Measurements from ENCODE around the gene CBLIF.

Gene CBLIF

GRCh38 chr11:59792507-59792906 is 52.8 kb downstream of the CBLIF start:
- no peak for TF ChIP-seq CTCF (conservative IDR thresholded peaks at IDR 0.05)
- H3K27ac ChIP-seq: no peak overlapping the region

DNA sequence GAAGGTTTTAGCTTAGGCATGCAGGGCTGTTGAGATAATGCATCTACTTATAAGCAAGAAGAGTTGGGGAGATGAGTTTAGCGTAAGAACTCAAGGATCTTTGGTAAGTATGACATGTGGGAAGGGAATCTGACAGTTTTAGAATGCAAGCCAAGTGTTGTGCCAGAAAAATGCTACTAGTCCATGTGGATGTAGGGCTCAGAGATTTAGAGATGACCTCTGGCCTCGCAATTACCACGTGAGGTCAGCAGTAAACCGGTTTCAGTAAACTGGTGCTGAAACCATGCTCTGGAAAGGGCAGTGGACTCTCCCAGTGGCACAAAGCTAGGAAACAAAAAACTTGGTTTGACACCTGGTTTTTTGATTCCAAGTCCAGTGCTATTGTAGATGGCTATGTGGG is 53.7 kb downstream of the CBLIF start:
- no peak overlapping the region for H3K27ac ChIP-seq
- no peak for TF ChIP-seq CTCF (conservative IDR thresholded peaks at IDR 0.05)

DNA sequence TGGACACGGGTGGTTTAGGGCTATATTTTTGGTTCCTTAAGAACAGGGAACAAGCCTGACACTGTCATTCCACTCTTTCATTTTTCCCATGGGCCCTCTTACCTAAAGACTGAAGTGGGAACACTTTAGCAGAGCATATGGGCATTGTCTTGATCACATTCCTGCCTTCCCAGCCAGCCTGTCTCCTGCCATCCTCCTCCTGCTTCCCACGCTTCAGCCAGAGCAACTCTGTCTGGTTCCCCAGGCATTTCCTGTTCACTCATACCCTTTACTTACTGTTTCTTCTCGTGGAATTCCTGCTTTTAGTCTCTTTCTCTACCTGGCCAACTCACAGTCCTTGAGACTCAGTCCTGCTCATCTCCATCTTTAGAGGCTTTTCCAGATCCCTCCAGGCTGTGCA is 57.5 kb downstream of the CBLIF start:
- TF ChIP-seq CTCF (conservative IDR thresholded peaks at IDR 0.05): no peak
- H3K27ac ChIP-seq: peak overlapping the region; percentile 86

GRCh38 chr11:59787255-59787588 is 58.1 kb downstream of the CBLIF start:
- peak overlapping the region; percentile 86 for H3K27ac ChIP-seq
- TF ChIP-seq CTCF (conservative IDR thresholded peaks at IDR 0.05): no peak

DNA sequence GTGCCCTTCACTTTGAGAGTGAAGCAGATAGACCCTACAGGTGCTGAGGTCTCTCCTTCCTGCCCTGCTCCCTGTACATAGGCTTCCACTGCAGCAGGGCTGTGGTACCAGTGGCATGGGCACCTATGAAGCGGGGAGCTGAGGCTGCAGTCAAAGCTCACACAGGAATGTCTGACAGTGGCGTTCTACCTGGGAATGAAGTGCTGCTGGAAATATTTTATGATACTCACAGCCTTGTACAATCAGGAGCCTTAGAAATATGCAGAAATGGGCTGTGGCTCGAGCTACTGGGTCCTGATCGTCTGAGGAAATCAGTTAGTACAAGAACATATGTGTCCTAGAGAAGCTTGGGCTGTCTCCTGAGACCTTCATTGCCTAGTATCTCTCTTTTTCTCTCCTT is 59.5 kb downstream of the CBLIF start:
- no peak for TF ChIP-seq CTCF (conservative IDR thresholded peaks at IDR 0.05)
- H3K27ac ChIP-seq: peak overlapping the region; percentile 86

DNA sequence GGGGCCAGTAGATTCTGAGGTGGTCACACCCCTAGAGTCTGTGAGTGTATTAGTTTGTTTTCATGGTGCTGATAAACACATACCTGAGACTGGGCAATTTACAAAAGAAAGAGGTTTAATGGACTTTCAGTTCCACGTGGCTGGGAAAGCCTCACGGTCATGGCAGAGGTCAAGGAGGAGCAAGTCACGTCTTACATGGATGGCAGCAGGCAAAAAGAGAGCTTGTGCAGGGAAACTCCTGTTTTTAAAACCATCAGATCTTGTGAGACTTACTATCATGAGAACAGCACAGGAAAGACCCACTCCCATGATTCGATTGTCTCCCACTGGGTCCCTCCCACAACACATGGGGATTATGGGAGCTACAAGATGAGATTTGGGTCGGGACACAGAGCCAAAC is 60.9 kb downstream of the CBLIF start:
- H3K27ac ChIP-seq: peak overlapping the region; percentile 86

DNA sequence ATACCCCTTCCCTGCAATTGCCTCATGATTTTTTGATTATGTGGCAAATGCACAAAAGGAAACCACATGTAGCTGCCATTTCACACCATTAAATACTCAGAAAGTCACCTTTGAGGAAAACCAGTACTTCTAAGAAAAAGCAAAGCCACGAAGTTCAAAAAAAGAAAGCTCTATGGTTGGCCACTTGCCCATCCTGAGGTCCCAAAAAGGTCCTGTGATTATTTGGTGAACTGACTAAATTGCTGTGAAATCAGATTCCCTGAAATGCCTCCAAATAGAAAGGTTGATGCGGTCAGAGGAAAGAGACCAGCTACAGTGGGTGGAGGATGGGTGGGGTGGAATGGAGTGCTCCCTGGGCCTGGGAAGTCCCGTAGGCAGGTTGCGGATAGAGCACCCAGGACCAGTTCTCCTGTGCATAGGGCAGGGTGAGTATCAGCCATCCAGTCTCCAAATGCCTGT is 61.6 kb downstream of the CBLIF start:
- TF ChIP-seq CTCF (conservative IDR thresholded peaks at IDR 0.05): no peak

DNA sequence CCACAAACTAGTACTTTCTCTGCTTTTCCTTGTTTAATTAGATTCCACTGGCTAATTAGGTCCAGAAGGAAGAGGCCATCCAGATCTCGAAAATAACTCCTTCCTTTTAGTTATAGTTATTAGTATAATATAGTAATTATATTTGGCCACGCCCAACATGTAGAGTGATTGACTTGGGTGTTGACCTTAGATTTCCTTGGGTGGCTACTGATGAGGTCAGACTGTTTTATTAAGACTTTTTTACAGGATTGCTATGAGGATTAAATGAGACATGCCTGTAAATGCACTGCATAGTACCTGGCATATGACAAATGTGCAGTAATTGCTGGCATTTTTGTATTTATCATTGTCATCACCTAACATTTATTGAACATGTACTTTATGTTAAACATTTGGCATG is 63.2 kb downstream of the CBLIF start:
- H3K27ac ChIP-seq: no peak overlapping the region
- TF ChIP-seq CTCF (conservative IDR thresholded peaks at IDR 0.05): no peak

More for the DNA sequence above, 61.6 kb downstream of the CBLIF start:
- H3K27ac ChIP-seq: peak overlapping the region; percentile 86
